ENCODE measurements around the gene GPR12. TPM values are rescaled to one million over a fixed set of nuclear protein-coding genes. Genes with fewer than 3 reads are reported as not detected.

The GPR12 gene
- polyA plus RNA-seq, 1 donor (not counting 4 experiments of a cell fraction or from before 2014, with no cell fraction given) = not detected

DNA sequence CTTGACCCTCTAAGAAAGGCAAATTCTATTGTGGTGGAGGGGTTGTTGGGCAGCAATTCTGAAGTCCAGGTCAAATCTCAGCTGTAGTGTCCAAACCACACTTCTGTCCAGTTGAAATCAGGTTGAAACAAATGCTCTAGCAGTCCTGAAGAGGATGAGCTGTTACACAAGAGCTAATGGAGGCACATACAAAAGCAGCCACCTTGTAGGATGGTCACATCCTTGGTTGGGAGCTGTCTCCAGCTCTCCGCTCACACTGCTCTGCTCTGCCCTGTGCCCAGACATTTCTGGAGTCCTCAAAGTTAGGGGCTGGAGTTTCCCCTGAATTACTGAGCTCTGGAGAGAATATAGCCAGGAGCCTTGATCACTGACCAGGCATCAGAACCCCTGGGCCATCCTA, 47.2 kb downstream of the GPR12 start:
- Histone ChIP-seq H3K9me3 (ENCODE audit: control insufficient read depth, low read depth, low read length) (no peaks in the 10 kb centered on the region), H3K9ac (ENCODE audit: control insufficient read depth, extremely low read depth, insufficient read depth, low read length) (no peak overlapping the region), H2AFZ (ENCODE audit: control insufficient read depth, low read length) (no peak overlapping the region), H3K9me1 (ENCODE audit: control insufficient read depth, extremely low read depth, insufficient read depth, low read length) (no peaks in the 10 kb centered on the region), H3K79me2 (ENCODE audit: control insufficient read depth, insufficient read depth, low read length) (no peaks in the 10 kb centered on the region), H3K27me3 (ENCODE audit: control insufficient read depth, extremely low read depth, insufficient read depth, low read length) (no peaks in the 10 kb centered on the region), H4K20me1 (ENCODE audit: control insufficient read depth, extremely low read depth, insufficient read depth, low read length) (no peaks in the 10 kb centered on the region), H3K4me1 (ENCODE audit: control insufficient read depth, extremely low read depth, insufficient read depth, low read length) (no peaks in the 10 kb centered on the region), H3K36me3 (ENCODE audit: control insufficient read depth in 2 of 2, extremely low read depth in 1 of 2, insufficient read depth in 2 of 2, low read length in 2 of 2) (no peaks in the 10 kb centered on the region), H3K27ac (ENCODE audit: control insufficient read depth, insufficient read depth, low read length) (no peak overlapping the region), H3K4me2 (ENCODE audit: control insufficient read depth, extremely low read depth, insufficient read depth, low read depth, low read length) (no peak overlapping the region), H3K4me3 (ENCODE audit: control insufficient read depth in 2 of 3, extremely low read depth in 1 of 3, insufficient read depth in 2 of 3, low read depth in 1 of 3, low read length in 3 of 3) (no peak overlapping the region)
- TF ChIP-seq EZH2 (IDR thresholded peaks at IDR 0.05; ENCODE audit: low read length) = no peak
- TF ChIP-seq, protein P1, sequence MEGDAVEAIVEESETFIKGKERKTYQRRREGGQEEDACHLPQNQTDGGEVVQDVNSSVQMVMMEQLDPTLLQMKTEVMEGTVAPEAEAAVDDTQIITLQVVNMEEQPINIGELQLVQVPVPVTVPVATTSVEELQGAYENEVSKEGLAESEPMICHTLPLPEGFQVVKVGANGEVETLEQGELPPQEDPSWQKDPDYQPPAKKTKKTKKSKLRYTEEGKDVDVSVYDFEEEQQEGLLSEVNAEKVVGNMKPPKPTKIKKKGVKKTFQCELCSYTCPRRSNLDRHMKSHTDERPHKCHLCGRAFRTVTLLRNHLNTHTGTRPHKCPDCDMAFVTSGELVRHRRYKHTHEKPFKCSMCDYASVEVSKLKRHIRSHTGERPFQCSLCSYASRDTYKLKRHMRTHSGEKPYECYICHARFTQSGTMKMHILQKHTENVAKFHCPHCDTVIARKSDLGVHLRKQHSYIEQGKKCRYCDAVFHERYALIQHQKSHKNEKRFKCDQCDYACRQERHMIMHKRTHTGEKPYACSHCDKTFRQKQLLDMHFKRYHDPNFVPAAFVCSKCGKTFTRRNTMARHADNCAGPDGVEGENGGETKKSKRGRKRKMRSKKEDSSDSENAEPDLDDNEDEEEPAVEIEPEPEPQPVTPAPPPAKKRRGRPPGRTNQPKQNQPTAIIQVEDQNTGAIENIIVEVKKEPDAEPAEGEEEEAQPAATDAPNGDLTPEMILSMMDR (optimal IDR thresholded peaks at IDR 0.05 in 1 of 3, IDR thresholded peaks at IDR 0.05 in 1 of 3, conservative IDR thresholded peaks at IDR 0.05 in 1 of 3; ENCODE audit: extremely low read depth in 1 of 3, insufficient read depth in 2 of 3, low read length in 3 of 3) = no peak
- DNase-seq (ENCODE audit: low read depth, low spot score) (no peak), FAIRE-seq (no peak)
- dilution Hi-C loops (cut with MboI; ENCODE audit: extremely low pct_ligation_motif_present, low sequenced_read_pairs) = no loop called here

DNA sequence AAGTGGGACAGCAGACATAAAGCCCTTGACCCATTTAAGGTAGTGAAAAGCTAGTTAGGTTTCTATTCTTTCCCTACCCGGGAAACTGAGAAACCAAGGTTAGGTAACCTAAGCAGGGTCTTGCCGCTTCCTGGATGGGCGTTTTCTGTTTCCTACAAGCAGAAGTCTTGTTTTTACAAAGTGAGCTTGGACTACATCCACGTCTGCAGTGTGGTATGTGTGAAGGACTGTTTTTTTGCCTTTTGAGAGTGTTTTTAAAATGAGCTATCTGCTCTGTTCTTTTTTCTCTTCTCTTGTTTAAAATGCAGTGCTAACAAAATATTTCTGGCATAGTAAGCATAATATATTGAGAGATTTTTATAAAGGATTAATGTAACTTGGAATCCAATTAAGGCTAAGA, 49.4 kb downstream of the GPR12 start:
- TF ChIP-seq, protein P1 (optimal IDR thresholded peaks at IDR 0.05 in 1 of 3, IDR thresholded peaks at IDR 0.05 in 1 of 3, conservative IDR thresholded peaks at IDR 0.05 in 1 of 3; ENCODE audit: extremely low read depth in 1 of 3, insufficient read depth in 2 of 3, low read length in 3 of 3) = no peak
- no peak for TF ChIP-seq EZH2 (IDR thresholded peaks at IDR 0.05; ENCODE audit: low read length)
- dilution Hi-C loops (cut with MboI; ENCODE audit: extremely low pct_ligation_motif_present, low sequenced_read_pairs) = no loop called here
- no peaks in the 10 kb centered on the region for H3K4me1 ChIP-seq (ENCODE audit: control insufficient read depth, extremely low read depth, insufficient read depth, low read length)
- H4K20me1 ChIP-seq (ENCODE audit: control insufficient read depth, extremely low read depth, insufficient read depth, low read length) = no peaks in the 10 kb centered on the region
- FAIRE-seq (no peak), DNase-seq (ENCODE audit: low read depth, low spot score) (no peak)
- no peaks in the 10 kb centered on the region for H3K79me2 ChIP-seq (ENCODE audit: control insufficient read depth, insufficient read depth, low read length)
- H3K9ac ChIP-seq (ENCODE audit: control insufficient read depth, extremely low read depth, insufficient read depth, low read length) = no peak overlapping the region
- no peak overlapping the region for H3K4me3 ChIP-seq (ENCODE audit: control insufficient read depth in 2 of 3, extremely low read depth in 1 of 3, insufficient read depth in 2 of 3, low read depth in 1 of 3, low read length in 3 of 3)
- H3K27ac ChIP-seq (ENCODE audit: control insufficient read depth, insufficient read depth, low read length) = no peak overlapping the region
- H3K36me3 ChIP-seq (ENCODE audit: control insufficient read depth in 2 of 2, extremely low read depth in 1 of 2, insufficient read depth in 2 of 2, low read length in 2 of 2) = no peaks in the 10 kb centered on the region
- no peaks in the 10 kb centered on the region for H3K9me1 ChIP-seq (ENCODE audit: control insufficient read depth, extremely low read depth, insufficient read depth, low read length)
- no peak overlapping the region for H2AFZ ChIP-seq (ENCODE audit: control insufficient read depth, low read length)
- no peaks in the 10 kb centered on the region for H3K27me3 ChIP-seq (ENCODE audit: control insufficient read depth, extremely low read depth, insufficient read depth, low read length)
- no peaks in the 10 kb centered on the region for H3K9me3 ChIP-seq (ENCODE audit: control insufficient read depth, low read depth, low read length)
- no peak overlapping the region for H3K4me2 ChIP-seq (ENCODE audit: control insufficient read depth, extremely low read depth, insufficient read depth, low read depth, low read length)

Data from keratinocyte (primary cell).